Effector memory CD4-positive, alpha-beta T cell (primary cell): ENCODE measurements around the gene SH3D19.
"Not testable (repeated sequence)": the region's sequence is repeated elsewhere in the genome, so short reads cannot be mapped to it uniquely, and the experiment has no call there.

Experiments used
- DNase-seq, 3 donors: peaks; one replicate each; pipeline ENCODE4 v3.0.0-alpha.2; 2020
- H3K27ac ChIP-seq: 2 replicates; pipeline ENCODE4 v1.7.0; 2013; ENCODE audit warnings: mild to moderate bottlenecking, low read length, moderate library complexity; ENCODE audit not compliant: insufficient read depth, poor library complexity, severe bottlenecking
- H3K27me3 ChIP-seq: replicated peaks from 2 replicates; pipeline ENCODE4 v1.7.0; 2013; ENCODE audit warnings: mild to moderate bottlenecking, low read length; ENCODE audit not compliant: insufficient read depth, control insufficient read depth, poor library complexity, severe bottlenecking
- H3K36me3 ChIP-seq: 2 replicates; pipeline ENCODE4 v1.7.0; 2013; ENCODE audit warnings: mild to moderate bottlenecking, low read length, moderate library complexity; ENCODE audit not compliant: control insufficient read depth, insufficient read depth
- H3K4me1 ChIP-seq: 2 replicates; pipeline ENCODE4 v1.7.0; 2013; ENCODE audit warnings: low read length, mild to moderate bottlenecking; ENCODE audit not compliant: control insufficient read depth, insufficient read depth, poor library complexity, severe bottlenecking
- H3K4me3 ChIP-seq: 2 replicates; pipeline ENCODE4 v1.7.0; 2013; ENCODE audit warnings: low read length, low read depth, mild to moderate bottlenecking; ENCODE audit not compliant: insufficient read depth, poor library complexity, severe bottlenecking
- H3K9me3 ChIP-seq: 2 replicates; pipeline ENCODE4 v1.7.0; 2013; ENCODE audit warnings: mild to moderate bottlenecking, low read length, moderate library complexity; ENCODE audit not compliant: control insufficient read depth

Gene SH3D19

DNA sequence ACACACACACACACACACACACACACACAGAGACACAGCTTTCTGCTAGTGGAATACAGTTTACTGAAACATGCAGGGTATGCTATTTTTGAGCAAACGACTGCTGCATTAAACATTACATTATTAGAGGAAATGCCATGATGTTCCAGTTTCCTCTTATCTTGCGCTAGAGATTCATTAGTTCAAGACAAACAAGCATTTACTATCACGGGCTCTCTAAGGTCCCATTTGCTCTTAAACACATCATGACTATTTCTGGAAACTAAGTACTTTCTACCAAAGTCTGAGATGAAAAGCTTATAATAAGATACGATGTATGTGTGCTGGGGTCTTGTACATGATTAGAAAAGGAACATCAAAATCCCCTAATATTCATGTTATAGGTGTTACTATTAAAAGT is 177.1 kb downstream of the SH3D19 start:
- no peak overlapping the region for H3K27ac ChIP-seq
- no peaks in the 10 kb centered on the region for H3K4me1 ChIP-seq
- no peak overlapping the region for H3K4me3 ChIP-seq
- no peaks in the 10 kb centered on the region for H3K9me3 ChIP-seq
- H3K27me3 ChIP-seq: no peaks in the 10 kb centered on the region
- DNase-seq: no peak
- H3K36me3 ChIP-seq: no peaks in the 10 kb centered on the region

DNA sequence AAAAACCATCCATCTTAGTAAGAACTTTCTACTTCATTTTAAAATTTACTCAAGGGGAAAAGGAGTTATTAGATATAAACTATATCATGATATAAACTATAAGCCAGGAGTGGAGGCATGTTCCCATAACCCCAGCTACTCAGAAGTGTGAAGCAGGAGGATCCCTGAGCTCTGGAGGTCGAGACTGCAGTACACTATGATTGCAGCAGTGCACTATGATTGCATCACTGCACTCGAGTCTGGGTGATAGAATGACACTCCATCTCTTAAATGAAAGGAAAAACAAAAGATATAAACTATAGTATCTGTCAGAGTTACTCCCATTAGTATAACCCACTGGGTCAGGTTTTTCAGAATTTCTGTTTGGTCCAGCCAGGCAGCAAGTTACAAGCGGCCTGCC is 178.4 kb downstream of the SH3D19 start:
- DNase-seq: no peak
- Histone ChIP-seq H3K27me3 (no peaks in the 10 kb centered on the region), H3K4me1 (no peaks in the 10 kb centered on the region), H3K36me3 (no peaks in the 10 kb centered on the region), H3K4me3 (no peak overlapping the region), H3K9me3 (no peaks in the 10 kb centered on the region), H3K27ac (no peak overlapping the region)

DNA sequence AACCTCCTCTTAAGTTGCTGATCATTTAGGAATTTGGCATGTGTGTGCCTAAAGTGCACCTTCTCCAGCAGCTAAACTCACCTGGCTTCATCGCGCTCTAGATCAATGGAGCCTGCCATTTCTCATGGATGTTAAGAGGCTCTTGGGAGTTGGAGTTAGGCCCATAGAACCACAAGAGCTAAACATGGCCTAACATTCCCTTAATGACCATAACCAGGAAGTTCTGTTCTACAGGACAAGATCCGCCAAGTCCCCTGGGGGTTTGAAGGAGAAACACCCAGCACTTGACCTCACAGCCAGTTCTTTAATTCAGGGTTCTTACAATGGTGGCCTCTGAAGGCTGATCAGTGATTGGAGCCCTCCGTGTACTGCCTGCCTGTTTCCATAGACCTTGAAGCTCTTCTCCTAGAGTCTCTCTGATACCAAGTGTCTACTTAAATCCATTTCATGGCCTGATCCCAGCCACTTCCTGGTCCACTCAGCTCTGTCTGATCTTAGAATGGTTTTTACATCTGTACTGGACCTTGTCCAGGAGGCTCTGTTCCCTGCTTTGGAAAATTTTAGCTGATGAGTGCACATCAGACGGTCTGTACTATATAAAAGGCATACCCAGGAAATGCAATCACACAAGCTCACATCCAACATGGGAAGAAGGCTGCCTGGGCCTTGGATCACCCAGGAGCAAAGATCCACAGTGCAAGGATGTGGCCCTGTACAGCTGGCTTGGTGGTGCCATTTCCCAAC is 180.9 kb downstream of the SH3D19 start:
- Histone ChIP-seq H3K4me3 (no peak overlapping the region), H3K27me3 (no peaks in the 10 kb centered on the region), H3K27ac (no peak overlapping the region), H3K4me1 (no peaks in the 10 kb centered on the region), H3K36me3 (no peaks in the 10 kb centered on the region), H3K9me3 (no peaks in the 10 kb centered on the region)
- no peak for DNase-seq

DNA sequence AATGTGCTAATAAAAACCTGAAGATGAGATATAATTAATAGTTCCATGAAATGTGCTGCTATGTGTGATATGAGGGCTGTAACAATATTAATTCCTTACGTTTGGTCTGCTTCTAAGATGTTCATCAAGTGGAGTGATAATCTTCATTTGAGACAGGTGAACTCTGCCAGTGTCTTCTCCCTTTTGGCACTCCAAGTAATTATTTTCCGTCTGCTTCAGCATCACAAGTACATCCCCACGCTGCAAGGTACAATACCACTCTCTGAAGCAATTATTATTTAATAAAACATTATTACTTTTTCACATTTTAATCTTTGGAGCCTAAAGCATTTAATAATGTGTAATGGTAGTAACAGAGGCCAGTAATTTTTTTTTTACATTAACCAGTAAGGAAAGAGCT is 181.6 kb downstream of the SH3D19 start:
- H3K4me3 ChIP-seq: no peak overlapping the region
- no peaks in the 10 kb centered on the region for H3K36me3 ChIP-seq
- H3K4me1 ChIP-seq: no peaks in the 10 kb centered on the region
- H3K27me3 ChIP-seq: no peaks in the 10 kb centered on the region
- DNase-seq: no peak
- H3K9me3 ChIP-seq: no peaks in the 10 kb centered on the region
- H3K27ac ChIP-seq: no peak overlapping the region

DNA sequence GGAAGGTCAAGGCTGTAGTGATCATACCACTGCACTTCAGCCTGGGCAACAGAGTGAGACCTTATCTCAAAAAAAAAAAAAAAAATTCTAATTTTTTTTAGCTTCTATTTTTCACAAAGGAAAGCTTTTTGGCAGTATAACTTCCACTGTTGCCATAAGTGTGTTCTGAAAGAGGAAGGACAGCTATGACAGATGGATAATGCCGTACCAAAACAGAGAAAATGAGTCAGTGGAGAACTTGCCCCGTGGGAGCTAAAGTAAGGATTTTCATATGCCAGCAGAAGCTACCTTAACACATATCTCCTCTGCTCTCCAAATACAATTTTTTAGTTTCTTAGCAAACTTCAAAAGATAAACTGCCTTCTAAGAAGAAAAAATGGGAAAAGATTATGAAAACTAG is 182.2 kb downstream of the SH3D19 start:
- Histone ChIP-seq H3K9me3 (no peaks in the 10 kb centered on the region), H3K4me1 (no peaks in the 10 kb centered on the region), H3K4me3 (no peak overlapping the region), H3K27ac (no peak overlapping the region), H3K27me3 (no peaks in the 10 kb centered on the region), H3K36me3 (no peaks in the 10 kb centered on the region)
- no peak for DNase-seq

DNA sequence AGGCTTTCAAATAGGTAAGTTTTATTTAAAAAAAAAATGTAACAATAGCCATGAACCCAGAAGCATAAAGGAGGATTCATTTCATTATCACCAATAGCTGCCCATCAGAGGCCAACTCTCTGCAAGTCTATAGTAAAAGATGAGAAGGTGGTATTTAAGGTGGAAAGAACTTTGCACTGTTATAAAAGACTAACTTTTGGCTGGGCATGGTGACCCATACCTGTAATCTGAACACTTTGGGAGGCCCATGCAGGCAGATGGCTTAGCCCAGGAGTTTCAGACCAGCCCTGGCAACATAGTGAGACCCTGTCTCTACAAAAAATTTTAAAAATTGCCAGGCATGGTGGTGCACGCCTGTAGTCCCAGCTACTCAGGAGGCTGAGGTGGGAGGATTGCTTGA is 182.6 kb downstream of the SH3D19 start:
- Histone ChIP-seq H3K4me1 (no peaks in the 10 kb centered on the region), H3K4me3 (no peak overlapping the region), H3K27ac (no peak overlapping the region), H3K36me3 (no peaks in the 10 kb centered on the region), H3K9me3 (no peaks in the 10 kb centered on the region), H3K27me3 (no peaks in the 10 kb centered on the region)
- DNase-seq: no peak

DNA sequence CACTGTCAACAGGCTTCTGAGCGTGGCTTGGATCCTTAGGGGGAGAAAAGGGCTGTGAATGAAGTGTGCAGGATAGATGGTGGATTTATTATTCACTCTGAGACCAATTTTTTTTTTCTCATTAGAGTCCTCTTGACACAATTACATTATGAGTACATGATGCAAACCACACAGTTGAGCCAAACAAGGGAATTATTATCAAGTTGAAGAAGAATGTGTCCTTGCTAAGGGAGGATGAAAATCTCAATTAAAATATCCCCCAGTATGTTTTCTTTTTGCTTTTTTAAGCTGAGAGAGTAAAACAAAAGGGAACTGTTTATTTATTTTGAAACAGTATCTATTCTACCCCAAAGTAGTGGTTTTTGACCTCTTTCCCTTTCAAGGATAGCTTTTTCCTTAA is 185.6 kb downstream of the SH3D19 start:
- Histone ChIP-seq H3K9me3 (no peaks in the 10 kb centered on the region), H3K36me3 (no peaks in the 10 kb centered on the region), H3K27me3 (no peaks in the 10 kb centered on the region), H3K4me1 (no peaks in the 10 kb centered on the region), H3K27ac (no peak overlapping the region), H3K4me3 (no peak overlapping the region)
- DNase-seq: no peak

DNA sequence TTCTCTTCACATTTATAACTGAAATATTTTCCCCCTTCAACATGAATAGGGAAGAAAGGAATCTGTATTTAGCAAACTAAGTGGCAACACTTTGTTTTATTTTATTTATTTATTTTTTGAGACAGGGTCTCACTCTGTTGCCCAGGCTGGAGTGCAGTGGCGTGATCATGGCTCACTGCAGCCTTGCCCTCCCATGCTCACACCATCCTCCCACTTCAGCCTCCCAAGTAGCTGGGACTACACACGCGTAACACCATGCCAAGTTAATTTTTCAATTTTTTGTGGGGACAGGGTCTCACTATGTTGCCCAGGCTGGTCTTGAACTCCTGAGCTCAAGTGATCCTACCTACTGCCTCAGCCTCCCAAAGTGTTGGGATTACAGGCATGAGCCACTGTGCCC is 189.4 kb downstream of the SH3D19 start:
- not testable (repeated sequence) for DNase-seq, H3K27me3 ChIP-seq, H3K9me3 ChIP-seq, H3K4me3 ChIP-seq, H3K4me1 ChIP-seq, H3K27ac ChIP-seq, H3K36me3 ChIP-seq

DNA sequence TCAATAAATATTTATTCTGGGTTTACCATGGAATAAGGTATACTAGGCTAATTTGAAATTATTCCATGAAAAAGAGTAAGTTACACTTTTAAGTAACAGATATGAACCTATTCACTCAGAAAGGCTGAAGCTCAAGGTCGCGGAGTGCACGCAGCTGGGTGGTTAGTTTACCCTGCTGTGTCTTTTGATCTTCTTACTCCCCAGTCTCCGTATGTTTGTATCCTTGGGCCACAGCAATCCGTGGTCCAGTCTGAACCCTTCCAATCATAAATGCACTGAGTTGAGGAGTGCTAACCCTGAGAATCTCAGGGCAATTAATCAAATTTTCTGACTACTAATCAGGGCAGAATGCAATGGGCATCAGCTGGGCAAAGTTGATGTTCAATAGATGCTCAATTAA is 192.1 kb downstream of the SH3D19 start:
- Histone ChIP-seq H3K4me3 (no peak overlapping the region), H3K9me3 (no peaks in the 10 kb centered on the region), H3K27me3 (no peaks in the 10 kb centered on the region), H3K36me3 (no peaks in the 10 kb centered on the region), H3K27ac (no peak overlapping the region), H3K4me1 (no peaks in the 10 kb centered on the region)
- DNase-seq: no peak

DNA sequence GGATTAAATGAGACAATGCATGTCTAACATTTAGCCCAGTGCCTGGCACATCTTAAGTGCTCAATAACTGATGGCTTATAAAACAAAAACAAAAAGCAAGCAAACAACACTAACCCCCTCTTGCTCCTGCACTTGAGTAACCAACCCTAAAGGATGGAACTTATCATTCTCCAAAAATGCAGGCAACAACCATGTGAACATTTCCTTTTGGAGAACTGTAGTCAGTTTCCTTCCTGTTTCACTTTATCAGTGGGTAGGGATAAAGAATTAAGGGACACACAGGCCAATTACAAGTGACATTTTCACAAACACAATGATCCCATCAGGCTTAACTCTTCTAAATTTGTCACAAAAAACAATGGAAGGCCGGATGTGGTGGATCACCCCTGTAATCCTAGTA is 195.6 kb downstream of the SH3D19 start:
- Histone ChIP-seq H3K27me3 (no peaks in the 10 kb centered on the region), H3K36me3 (no peaks in the 10 kb centered on the region), H3K4me1 (no peaks in the 10 kb centered on the region), H3K9me3 (no peaks in the 10 kb centered on the region), H3K4me3 (no peak overlapping the region), H3K27ac (no peak overlapping the region)
- no peak for DNase-seq
